Fibroblast of skin of left quadriceps (primary cell): ENCODE measurements around the gene OR10W1.

ENCODE experiments used
- DNase-seq, 2 experiments: peaks; one replicate each; pipeline ENCODE4 v3.0.0-alpha.2; 2013; ENCODE audit warnings: low read depth in 2 of 2

Gene OR10W1, protein sequence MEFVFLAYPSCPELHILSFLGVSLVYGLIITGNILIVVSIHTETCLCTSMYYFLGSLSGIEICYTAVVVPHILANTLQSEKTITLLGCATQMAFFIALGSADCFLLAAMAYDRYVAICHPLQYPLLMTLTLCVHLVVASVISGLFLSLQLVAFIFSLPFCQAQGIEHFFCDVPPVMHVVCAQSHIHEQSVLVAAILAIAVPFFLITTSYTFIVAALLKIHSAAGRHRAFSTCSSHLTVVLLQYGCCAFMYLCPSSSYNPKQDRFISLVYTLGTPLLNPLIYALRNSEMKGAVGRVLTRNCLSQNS

DNA sequence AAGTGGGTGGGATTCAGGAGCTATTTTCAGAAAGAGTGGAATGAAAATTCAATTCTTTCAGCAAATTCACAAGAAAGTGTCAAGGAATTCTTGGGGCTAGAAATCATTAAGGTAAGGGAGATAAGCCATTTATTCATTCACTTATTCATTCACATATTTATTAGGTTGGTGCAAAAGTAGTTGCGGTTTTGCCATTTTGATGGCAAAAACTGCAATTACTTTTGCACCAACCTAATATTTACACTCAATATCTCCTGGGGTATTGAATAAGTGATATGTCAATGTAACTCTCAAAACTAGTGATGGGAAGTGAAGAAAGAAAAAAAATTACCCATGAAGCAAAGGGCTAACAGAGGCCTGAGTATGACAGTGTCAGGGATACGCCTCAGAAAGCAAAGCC is at the start of gene OR10W1:
Gene OR10W1 (minus strand): TSS at position 119 of the 400 bp plus-strand sequence. CDS start 402 bp downstream, outside the sequence.
- no peak for DNase-seq

DNA sequence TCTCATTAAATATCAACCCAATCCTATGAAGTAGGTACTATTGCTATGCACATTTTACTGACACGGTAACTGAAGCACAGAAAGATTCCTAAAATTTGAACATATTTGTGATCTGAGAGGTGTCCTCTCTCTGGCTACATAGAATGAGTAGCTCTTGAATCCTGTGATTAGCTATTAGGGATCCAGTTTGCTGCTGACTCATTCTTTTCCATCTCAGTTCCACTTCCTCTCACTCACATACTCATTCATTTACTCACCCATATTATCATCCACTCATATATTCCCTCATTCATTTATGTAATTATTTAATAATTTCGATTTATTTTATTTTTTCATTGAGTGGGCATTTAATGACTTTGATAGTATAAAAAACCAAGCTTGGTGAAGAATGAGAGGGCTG is 48.1 kb upstream of the OR10W1 start:
- no peak for DNase-seq

DNA sequence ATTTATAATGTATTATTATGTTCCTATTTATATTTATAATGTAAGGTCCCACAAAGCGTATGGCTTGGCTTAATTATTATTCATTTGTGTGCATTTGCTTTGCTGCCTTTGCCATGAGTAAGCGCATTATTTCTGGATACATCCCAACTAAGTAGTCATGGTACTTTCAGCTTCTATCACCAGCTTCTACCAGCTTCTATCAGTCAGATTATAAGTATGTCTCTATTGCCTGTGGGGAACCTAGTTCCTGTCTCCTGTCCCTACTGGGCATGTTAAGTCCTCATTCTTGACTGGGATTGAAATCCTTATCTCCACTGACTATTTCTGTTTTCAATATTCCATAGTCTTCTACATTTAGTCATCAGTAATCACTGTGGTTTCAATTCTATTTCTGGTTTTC is 33.5 kb upstream of the OR10W1 start:
- no peak for DNase-seq

DNA sequence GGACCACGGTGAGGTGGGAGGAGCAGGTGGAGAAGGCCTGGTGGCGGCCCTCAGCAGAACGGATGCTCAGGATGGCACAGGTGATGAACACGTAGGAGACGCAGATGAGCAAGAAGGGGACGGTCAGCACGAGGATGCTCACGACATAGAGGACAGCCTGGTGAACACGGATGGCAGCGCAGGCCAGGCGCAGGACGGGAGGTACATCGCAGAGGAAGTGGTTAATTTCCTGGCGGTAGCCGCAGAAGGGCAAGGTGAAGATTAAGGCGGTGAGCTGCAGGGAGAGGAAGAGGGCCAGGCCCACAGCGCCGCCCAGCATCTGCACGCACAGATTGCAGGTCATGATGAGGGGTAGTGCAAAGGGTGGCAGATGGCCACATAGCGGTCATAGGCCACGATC is 24.0 kb upstream of the OR10W1 start:
- no peak for DNase-seq

DNA sequence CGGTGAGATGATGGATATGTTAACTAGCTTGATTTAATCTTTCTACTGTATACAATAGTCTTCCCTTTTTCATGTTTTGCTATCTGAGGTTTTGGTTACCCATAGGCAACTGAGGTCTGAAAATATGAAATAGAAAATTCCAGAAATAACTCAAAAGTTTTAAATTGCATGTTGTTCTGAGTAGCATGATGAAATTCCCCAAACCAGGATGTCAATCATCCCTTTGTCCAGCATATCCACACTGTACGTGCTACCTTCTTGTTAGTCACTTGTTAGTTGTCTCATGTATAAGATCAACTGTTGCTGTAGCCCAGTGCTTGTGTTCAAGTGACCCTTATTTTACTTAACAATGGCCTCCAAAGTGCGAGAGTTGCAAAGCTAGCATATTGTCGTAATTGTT is 21.2 kb upstream of the OR10W1 start:
- no peak for DNase-seq

DNA sequence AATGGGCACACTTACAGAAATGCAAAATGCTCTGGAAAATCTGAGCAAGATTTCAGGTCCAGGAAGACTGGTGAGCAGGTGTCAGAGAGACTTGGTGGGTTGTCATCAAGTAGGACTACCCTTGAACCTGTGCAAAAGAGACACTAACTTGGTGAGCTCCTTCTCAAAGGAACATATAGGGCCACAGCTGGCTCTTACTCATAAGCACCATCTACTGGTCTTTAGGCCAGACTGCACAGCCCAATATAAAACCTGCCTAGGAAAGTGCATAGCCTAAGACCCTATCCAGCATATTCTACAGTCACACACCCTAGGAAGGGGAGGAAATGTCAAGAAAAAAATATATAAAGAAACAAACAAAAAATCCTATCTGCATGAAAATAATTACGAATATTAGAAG is 18.2 kb upstream of the OR10W1 start:
- no peak for DNase-seq

DNA sequence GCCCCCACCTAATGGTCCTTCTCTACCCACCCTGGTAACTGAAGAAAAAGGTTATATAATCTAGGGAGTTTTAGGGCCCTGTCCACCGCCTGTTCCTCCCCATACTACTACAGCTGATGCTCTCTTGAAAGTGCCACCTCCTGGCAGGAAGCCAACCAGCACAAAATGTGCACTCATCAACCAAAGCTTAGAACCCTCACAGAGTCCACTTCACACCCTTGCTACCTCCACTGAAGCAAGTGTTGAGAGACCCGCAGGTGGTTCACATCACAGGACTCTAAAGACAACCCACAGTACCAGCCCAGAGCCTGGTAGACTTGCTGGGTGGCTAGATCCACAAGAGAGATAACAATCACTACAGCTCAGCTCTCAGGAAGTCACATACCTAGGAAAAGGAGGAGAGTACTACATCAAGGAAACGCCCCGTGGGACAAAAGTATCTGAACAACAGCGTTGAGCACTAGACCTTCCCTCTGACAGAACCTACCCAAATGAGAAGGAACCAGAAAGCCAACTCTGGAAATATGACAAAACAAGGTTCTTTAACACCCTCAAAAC is 17.5 kb upstream of the OR10W1 start:
- DNase-seq: no peak

DNA sequence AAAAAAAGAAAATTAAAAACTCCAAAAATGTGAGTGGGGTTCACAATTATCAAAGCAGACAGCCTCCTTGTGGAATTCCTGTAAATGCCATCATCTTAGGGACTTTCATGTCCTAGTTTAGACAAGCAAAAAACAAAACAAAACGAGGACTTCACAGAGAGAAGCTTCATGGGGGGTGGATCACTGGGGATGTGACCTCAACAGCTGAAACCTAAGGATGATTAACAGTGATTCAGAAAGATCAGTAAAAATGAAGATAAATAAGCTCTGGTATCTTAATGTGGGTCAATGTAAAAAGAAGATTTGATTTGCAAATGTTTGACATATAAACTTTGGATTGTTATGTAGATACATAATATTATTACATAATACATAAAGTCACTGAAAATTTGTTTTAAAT is 8.1 kb upstream of the OR10W1 start:
- no peak for DNase-seq

DNA sequence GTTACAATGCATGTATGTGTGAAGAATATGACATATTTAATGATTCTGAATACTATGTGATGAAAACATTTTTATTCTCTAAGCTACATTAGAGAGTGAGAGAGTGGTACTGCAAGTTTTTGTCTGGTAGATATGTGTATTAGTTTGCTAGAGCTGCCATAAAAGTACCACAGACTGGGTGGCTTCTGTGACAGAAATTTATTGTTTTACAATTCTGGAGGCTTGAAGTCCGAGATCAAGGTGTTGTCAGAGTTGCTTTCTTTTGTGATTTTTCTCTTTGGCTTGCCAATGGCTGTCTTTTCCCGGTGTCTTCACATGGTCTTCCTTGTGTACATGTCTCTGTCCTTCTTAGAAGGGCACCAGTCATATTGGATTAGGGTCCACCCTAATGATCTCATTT is 6.9 kb upstream of the OR10W1 start:
- no peak for DNase-seq

DNA sequence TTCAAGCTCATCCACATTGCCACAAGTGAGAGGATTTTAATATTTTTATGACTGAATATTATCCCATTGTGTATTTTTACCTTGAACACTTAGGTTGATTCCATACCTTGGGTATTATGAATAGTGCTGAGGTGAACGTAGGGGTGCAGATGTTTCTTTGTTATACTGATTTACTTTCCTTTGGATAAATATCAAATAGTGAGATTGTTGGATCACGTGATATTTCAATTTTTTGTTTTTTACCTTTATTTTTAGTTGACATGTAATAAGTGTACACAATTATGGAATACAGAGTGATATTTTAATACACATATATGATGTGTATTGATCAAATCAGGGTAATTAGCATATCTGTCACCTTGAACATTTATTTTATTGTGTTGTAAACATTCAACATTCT is 8.1 kb downstream of the OR10W1 start:
- DNase-seq: no peak

DNA sequence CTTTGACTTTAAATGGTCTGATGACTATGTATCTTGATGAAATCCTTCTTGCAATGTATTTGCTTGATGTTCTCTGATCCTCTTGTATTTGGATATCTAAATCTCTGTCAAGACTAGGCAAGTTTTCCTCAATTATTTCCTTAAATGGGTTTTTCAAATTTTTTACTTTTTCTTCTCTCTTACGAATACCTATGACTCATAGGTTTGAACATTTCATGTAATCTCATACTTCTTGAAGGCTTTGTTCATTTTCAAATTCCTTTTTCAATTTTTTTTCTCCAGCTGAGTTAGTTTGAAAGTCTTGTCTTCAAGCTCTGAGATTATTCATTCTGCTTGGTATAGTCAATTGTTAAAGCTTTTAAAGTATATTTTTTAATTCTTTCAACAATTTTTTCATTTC is 13.1 kb downstream of the OR10W1 start:
- no peak for DNase-seq

DNA sequence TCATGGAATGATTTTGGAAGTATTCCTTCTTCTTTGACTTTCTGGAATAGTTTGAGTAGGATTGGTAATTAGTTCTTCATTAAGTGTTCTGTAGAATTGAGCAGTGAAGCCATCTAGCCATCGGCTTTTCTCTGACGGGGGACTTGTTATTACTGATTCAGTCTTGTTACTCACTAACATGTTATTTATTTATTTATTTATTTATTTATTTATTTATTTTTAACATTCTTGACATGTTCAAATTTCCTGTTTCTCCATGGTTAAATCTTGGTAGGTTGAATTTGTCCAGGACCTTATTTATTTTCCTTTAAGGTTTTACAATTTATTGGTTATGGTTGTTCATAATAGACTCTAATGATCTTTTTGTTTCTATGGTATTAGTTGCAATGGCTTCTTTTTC is 24.1 kb downstream of the OR10W1 start:
- no peak for DNase-seq

DNA sequence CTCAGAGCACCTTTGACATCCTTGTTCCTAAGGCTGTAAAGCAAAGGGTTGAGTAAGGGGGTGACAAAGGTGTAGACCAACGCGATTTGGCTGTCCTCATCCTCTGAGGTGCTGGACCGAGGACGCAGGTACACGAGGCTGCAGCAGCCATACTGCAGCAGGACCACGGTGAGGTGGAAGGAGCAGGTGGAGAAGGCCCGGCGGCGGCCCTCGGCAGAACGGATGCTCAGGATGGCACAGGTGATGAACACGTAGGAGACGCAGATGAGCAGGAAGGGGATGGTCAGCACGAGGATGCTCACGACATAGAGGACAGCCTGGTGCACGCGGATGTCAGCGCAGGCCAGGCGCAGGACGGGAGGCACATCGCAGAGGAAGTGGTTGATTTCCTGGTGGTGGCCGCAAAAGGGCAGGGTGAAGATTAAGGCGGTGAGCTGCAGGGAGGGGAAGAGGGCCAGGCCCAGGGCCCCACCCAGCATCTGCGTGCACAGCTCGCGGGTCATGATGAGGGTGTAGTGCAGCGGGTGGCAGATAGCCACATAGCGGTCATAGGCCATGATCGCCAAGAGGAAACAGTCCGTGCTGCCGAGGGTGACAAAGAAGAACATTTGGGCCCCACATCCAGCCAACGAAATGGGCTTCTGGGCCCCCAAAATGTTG is 40.0 kb downstream of the OR10W1 start:
- no peak for DNase-seq

DNA sequence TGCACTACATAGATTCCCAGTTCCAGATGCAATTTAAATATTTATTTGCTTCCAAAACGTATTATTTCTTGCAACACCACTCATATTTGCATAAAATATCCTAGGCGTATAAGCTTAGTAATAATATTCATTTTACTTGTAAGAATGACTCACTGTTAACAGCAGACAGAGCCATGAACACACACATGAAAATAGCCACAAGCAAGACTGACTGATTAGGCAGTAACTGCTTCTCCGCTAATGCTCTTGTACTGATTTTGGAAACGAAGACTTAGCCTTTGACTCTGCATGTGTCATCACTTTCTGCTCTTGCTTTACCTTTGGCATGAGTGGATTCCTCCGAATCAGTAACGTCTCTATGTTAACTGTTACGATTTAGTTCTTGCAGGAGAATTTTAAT is 45.3 kb downstream of the OR10W1 start:
- no peak for DNase-seq
